Psoas muscle (tissue), 8 donors: ENCODE data around the gene CENPO. TPM values are rescaled to one million over a fixed set of nuclear protein-coding genes. Genes with fewer than 3 reads are reported as not detected.

Experiments
- ATAC-seq, 4 donors: fragments of 200-7000 bp; cut with Tn5 transposase; one replicate each; pipeline ENCODE4 v1.9.1; 2020; ENCODE audit warnings: moderate library complexity in 3 of 4, mild to moderate bottlenecking in 2 of 4
- DNase-seq, 2 donors: peaks; one replicate each; pipeline ENCODE4 v3.0.0-alpha.2; 2020
- H3K27ac ChIP-seq: fragments of 200-600 bp; one replicate; pipeline ENCODE4 v1.8.0; 2022
- H3K27me3 ChIP-seq, 3 donors: fragments of 200-600 bp in 1 of 3; one replicate each; pipeline versions ENCODE4 v1.6.1 to v1.8.0; 2013 to 2022; ENCODE audit warnings: low read length in 2 of 3, mild to moderate bottlenecking in 2 of 3, moderate library complexity in 1 of 3; ENCODE audit not compliant: insufficient read depth in 3 of 3
- H3K36me3 ChIP-seq, 2 donors: fragments of 200-600 bp in 1 of 2; one replicate each; pipeline versions ENCODE4 v1.6.1 to v1.8.0; 2013 to 2022; ENCODE audit warnings: low read depth in 1 of 2, mild to moderate bottlenecking in 1 of 2, moderate library complexity in 1 of 2; ENCODE audit not compliant: insufficient read depth in 1 of 2
- H3K4me1 ChIP-seq: fragments of 200-600 bp; one replicate; pipeline ENCODE4 v1.8.0; 2022
- H3K4me3 ChIP-seq: fragments of 200-600 bp; one replicate; pipeline ENCODE4 v1.8.0; 2022; ENCODE audit warnings: mild to moderate bottlenecking
- H3K9me3 ChIP-seq: fragments of 200-600 bp; one replicate; pipeline ENCODE4 v1.8.0; 2022
- CTCF ChIP-seq: fragments of 200-600 bp; IDR thresholded peaks from one replicate; pipeline ENCODE4 v1.8.0; 2022; ENCODE audit warnings: antibody characterized with exemption
- WGBS, 3 donors: extraction: QIAGEN DNeasy Blood & Tissue Kit; methylation state at CpG; one replicate each; pipeline versions ENCODE4 v1.1.6 to v1.1.7; 2013; 5-methylcytosine and 5-hydroxymethylcytosine counted together
- intact Hi-C, 2 donors: fragments of 100-400 bp; cut with DNase I; formaldehyde crosslinking; loops; one replicate each; pipeline versions ENCODE4 v1.11.0 to v1.14.2; 2022
- polyA plus RNA-seq, 3 donors: library from polyadenylated mRNA; stranded (reverse); fragments of 200-250 nt; gene quantifications; one replicate each; pipeline ENCODE4 v1.2.3, GENCODE V29; 2013
- total RNA-seq, 4 donors: library from RNA; stranded (reverse); fragmentation: NEBNext Ultra II Directional in 2 of 4; extraction: Animal tissue kit (Norgen Biotek cat#: 25700) in 2 of 4; gene quantifications; one replicate each; pipeline versions ENCODE4 v1.2.1 to v1.2.4, GENCODE V29; 2021 to 2023
- donor health status: healthy with polysubstance abuse.
- donor health status: DM: no; HTN: no; CAD: no; lungs with moderate emphysema.
- donor health status: Bipolar disorder and iron deficiency.
- donor health status: healthy.
- donor health status: DM: yes; HTN: yes; CAD: no.
- donor health status: DM: no; HTN: no; CAD: no.
- donor health status: DM: no; HTN: no; CAD: no.
- donor health status: DM: yes; HTN: yes; CAD: no.

Gene CENPO
- total and polyA plus RNA-seq, 7 donors, result 1.6 to 5.4 (median 2.8) TPM

- no peak for ATAC-seq
- TF ChIP-seq CTCF, result no peak
- no peak for DNase-seq
- Histone ChIP-seq H3K4me3 (no peak overlapping the region), H3K36me3 (peaks cover 6 to 89% of the 10 kb centered on the region in 2 donors), H3K9me3 (no peaks in the 10 kb centered on the region), H3K27ac (no peak overlapping the region), H3K27me3 (no peaks in the 10 kb centered on the region), H3K4me1 (no peaks in the 10 kb centered on the region)
- intact Hi-C loops, result no loop called here
- WGBS, 3 donors, result 84 to 92% (median 91%) methylated on average over 5 of the region's 5 CpGs
Observed at GRCh38 chr2:24761866-24762265, 31.4 kb upstream of the CENPO start.

GRCh38 chr2:24762518-24762917 lies 30.7 kb upstream of the CENPO start:
- WGBS, 3 donors, result 82 to 95% (median 82%) methylated on average over 2 of the region's 2 CpGs
- intact Hi-C loops, result no loop called here
- H3K9me3 ChIP-seq, result no peaks in the 10 kb centered on the region
- peaks cover 8 to 89% of the 10 kb centered on the region in 2 donors for H3K36me3 ChIP-seq
- H3K4me3 ChIP-seq, result no peak overlapping the region
- TF ChIP-seq CTCF, result no peak
- DNase-seq, result no peak
- no peaks in the 10 kb centered on the region for H3K4me1 ChIP-seq
- no peak overlapping the region for H3K27ac ChIP-seq
- no peak for ATAC-seq
- no peaks in the 10 kb centered on the region for H3K27me3 ChIP-seq

- Histone ChIP-seq H3K27me3 (no peaks in the 10 kb centered on the region), H3K27ac (no peak overlapping the region), H3K4me3 (no peak overlapping the region), H3K36me3 (peaks cover 8 to 88% of the 10 kb centered on the region in 2 donors), H3K9me3 (no peaks in the 10 kb centered on the region), H3K4me1 (no peaks in the 10 kb centered on the region)
- no peak for TF ChIP-seq CTCF
- DNase-seq (no peak), ATAC-seq (no peak)
- intact Hi-C loops, result no loop called here
- 92 to 100% (median 97%) methylated on average over 4 of the region's 4 CpGs for WGBS, 3 donors
Observed at GRCh38 chr2:24763843-24764242, 29.4 kb upstream of the CENPO start.

GRCh38 chr2:24766609-24767008 lies 26.6 kb upstream of the CENPO start:
- H3K4me1 ChIP-seq, result no peaks in the 10 kb centered on the region
- H3K36me3 ChIP-seq, result peaks cover 8 to 83% of the 10 kb centered on the region in 2 donors
- no peaks in the 10 kb centered on the region for H3K9me3 ChIP-seq
- no peak overlapping the region for H3K27ac ChIP-seq
- no peak for TF ChIP-seq CTCF
- no peaks in the 10 kb centered on the region for H3K27me3 ChIP-seq
- no peak for DNase-seq
- no peak for ATAC-seq
- 82 to 86% (median 84%) methylated on average over 6 of the region's 6 CpGs for WGBS, 3 donors
- intact Hi-C loops, result no loop called here
- no peak overlapping the region for H3K4me3 ChIP-seq

- 91 to 95% (median 94%) methylated on average over 5 of the region's 5 CpGs for WGBS, 3 donors
- Histone ChIP-seq H3K9me3 (no peaks in the 10 kb centered on the region), H3K27ac (no peak overlapping the region), H3K27me3 (no peaks in the 10 kb centered on the region), H3K4me3 (no peak overlapping the region), H3K4me1 (no peaks in the 10 kb centered on the region), H3K36me3 (peaks cover 8 to 69% of the 10 kb centered on the region in 2 donors)
- DNase-seq (no peak), ATAC-seq (no peak)
- intact Hi-C loops, result no loop called here
- TF ChIP-seq CTCF, result no peak
Observed at GRCh38 chr2:24768013-24768412, 25.2 kb upstream of the CENPO start.
